ENCODE data around the gene DNMBP. TPM values are rescaled to one million over a fixed set of nuclear protein-coding genes. Genes with fewer than 3 reads are reported as not detected.

Gene DNMBP
- total RNA-seq, 1 experiment from 2014 or later = 39.3 TPM

GRCh38 chr10:99851825-99852224 lies 157.9 kb downstream of the DNMBP start (continued):
- TF ChIP-seq CTCF (IDR thresholded peaks at IDR 0.05) = no peak

- Histone ChIP-seq H3K36me3 (ENCODE audit: control insufficient read depth, insufficient read depth, low read length) (no peaks in the 10 kb centered on the region), H3K27ac (ENCODE audit: low read length) (no peak overlapping the region), H3K4me3 (ENCODE audit: low read depth in 2 of 2, low read length in 2 of 2) (no peak overlapping the region), H3K4me1 (ENCODE audit: control insufficient read depth, insufficient read depth, low read length) (peaks cover 16% of the 10 kb centered on the region), H3K27me3 (ENCODE audit: control insufficient read depth, insufficient read depth, low read length) (no peaks in the 10 kb centered on the region), H3K9me3 (ENCODE audit: control insufficient read depth, insufficient read depth, low read depth, low read length) (no peaks in the 10 kb centered on the region)
- CTCF ChIA-PET = interaction anchor here (1.0 kb wide), 1 partner anchor 245 kb away, joined by 4 read pairs; no protein-coding TSS in a partner anchor
- BruUV-seq (replicated peaks) = no TSS peak
- POLR2A ChIA-PET = no interaction called here
- intact Hi-C loops (cut with micrococcal nuclease; ENCODE audit: unreplicated experiment) (loop anchor here (10.0 kb wide), 1 partner anchor 254 kb away; no protein-coding TSS in a partner anchor), in situ Hi-C loops (cut with HindIII; ENCODE audit: low pct_unique_long_range_greater_than_20kb, low sequenced_read_pairs) (no loop called here)
- TF ChIP-seq SIN3A (IDR thresholded peaks at IDR 0.05; ENCODE audit: borderline replicate concordance, insufficient read depth, low read depth, low read length) (no peak), POLR2AphosphoS5 (IDR thresholded peaks at IDR 0.05; ENCODE audit: low read depth, low read length) (no peak), TCF7L2 (IDR thresholded peaks at IDR 0.05; ENCODE audit: low read depth, low read length) (no peak), REST (IDR thresholded peaks at IDR 0.05; ENCODE audit: insufficient read depth in 1 of 2, low read depth in 2 of 2, low read length in 1 of 2) (no peak), CTCF (IDR thresholded peaks at IDR 0.05) (no peak)
- ATAC-seq (no peak), DNase-seq (ENCODE audit: low read depth, low spot score) (no peak)
Measured at GRCh38 chr10:99850767-99851340, 158.9 kb downstream of the DNMBP start.

GRCh38 chr10:99850021-99850766 lies 159.6 kb downstream of the DNMBP start:
- in situ Hi-C loops (cut with HindIII; ENCODE audit: low pct_unique_long_range_greater_than_20kb, low sequenced_read_pairs) (no loop called here), intact Hi-C loops (cut with micrococcal nuclease; ENCODE audit: unreplicated experiment) (loop anchor here (10.0 kb wide), 1 partner anchor 255 kb away; no protein-coding TSS in a partner anchor)
- POLR2A ChIA-PET = no interaction called here
- BruUV-seq (replicated peaks) = no TSS peak
- DNase-seq (ENCODE audit: low read depth, low spot score) = no peak
- no peak overlapping the region for H3K27ac ChIP-seq (ENCODE audit: low read length)
- no peaks in the 10 kb centered on the region for H3K36me3 ChIP-seq (ENCODE audit: control insufficient read depth, insufficient read depth, low read length)
- CTCF ChIA-PET = interaction anchor here (1.0 kb wide), 1 partner anchor 245 kb away, joined by 4 read pairs; no protein-coding TSS in a partner anchor
- peaks cover 19% of the 10 kb centered on the region for H3K4me1 ChIP-seq (ENCODE audit: control insufficient read depth, insufficient read depth, low read length)
- no peak overlapping the region for H3K4me3 ChIP-seq (ENCODE audit: low read depth in 2 of 2, low read length in 2 of 2)
- no peak for ATAC-seq
- no peak for TF ChIP-seq REST (IDR thresholded peaks at IDR 0.05; ENCODE audit: insufficient read depth in 1 of 2, low read depth in 2 of 2, low read length in 1 of 2)
- no peak for TF ChIP-seq POLR2AphosphoS5 (IDR thresholded peaks at IDR 0.05; ENCODE audit: low read depth, low read length)
- no peak for TF ChIP-seq CTCF (IDR thresholded peaks at IDR 0.05)
- no peak for TF ChIP-seq TCF7L2 (IDR thresholded peaks at IDR 0.05; ENCODE audit: low read depth, low read length)
- no peak for TF ChIP-seq SIN3A (IDR thresholded peaks at IDR 0.05; ENCODE audit: borderline replicate concordance, insufficient read depth, low read depth, low read length)
- H3K27me3 ChIP-seq (ENCODE audit: control insufficient read depth, insufficient read depth, low read length) = no peaks in the 10 kb centered on the region
- H3K9me3 ChIP-seq (ENCODE audit: control insufficient read depth, insufficient read depth, low read depth, low read length) = no peaks in the 10 kb centered on the region

Data from Panc1 (cell line).